NCI-H2107 treated with DMSO at 0.1 percent for 48 hours (cell line): ENCODE results near the gene TSPAN12.
"Not testable (repeated sequence)": the region's sequence is repeated elsewhere in the genome, so short reads cannot be mapped to it uniquely, and the experiment has no call there.

Experiments used
- DNase-seq: peaks from one replicate; lab custom pipeline; 2025; ENCODE audit not compliant: unreplicated experiment; lab: John Stamatoyannopoulos, UW

The TSPAN12 gene

DNA sequence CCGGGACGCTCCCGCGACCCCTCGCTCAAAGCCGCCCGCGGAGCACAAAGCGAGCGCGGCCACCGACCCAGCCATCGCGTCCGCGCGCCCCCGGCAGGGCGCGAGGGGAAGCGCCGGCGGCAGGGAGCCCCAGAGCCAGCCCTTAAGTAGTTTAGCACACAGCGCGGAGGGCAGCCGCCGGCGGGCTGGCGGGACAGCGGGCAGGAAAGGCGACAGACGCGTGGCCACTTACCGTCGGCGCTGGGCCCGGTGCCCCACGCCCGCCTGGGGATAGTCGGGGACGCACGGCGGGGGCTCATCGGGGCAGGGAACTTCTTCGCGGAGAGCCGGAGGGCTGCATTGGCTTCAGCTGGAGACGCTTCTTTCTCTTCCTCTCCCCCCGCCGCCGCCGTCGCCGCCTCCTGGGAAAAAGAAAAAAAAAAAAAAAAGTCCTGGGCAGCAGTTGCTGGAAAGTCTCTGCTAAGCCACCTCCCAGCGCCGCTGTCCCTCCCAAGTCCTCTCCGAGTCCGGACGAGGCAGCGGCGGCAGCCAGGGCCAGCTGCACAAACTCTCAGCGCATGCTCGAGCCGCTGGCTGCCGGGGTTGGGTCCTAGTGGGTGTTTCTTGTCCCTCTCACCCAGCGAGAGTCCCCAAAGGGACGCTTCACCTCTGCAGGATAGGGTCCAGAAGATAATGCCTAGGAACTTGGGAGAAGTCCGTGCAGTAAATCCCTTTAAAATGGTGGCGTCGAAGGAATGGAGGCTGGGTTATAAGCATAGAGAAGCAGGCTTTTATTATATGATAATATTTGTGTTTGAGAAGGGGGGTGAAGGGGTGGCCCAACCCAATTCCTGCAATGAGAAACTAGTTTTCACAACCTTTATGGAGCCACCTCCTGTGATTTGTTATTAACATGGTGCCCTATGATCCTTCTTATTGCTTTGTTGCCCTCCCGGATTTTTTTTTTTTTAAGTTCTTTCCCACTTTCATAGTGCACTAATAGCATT lies at the start of gene TSPAN12:
TSS of gene TSPAN12 (minus strand) at position 557 of the 986 bp plus-strand sequence. CDS start 1,381 bp downstream, outside the sequence.
- no peak for DNase-seq

DNA sequence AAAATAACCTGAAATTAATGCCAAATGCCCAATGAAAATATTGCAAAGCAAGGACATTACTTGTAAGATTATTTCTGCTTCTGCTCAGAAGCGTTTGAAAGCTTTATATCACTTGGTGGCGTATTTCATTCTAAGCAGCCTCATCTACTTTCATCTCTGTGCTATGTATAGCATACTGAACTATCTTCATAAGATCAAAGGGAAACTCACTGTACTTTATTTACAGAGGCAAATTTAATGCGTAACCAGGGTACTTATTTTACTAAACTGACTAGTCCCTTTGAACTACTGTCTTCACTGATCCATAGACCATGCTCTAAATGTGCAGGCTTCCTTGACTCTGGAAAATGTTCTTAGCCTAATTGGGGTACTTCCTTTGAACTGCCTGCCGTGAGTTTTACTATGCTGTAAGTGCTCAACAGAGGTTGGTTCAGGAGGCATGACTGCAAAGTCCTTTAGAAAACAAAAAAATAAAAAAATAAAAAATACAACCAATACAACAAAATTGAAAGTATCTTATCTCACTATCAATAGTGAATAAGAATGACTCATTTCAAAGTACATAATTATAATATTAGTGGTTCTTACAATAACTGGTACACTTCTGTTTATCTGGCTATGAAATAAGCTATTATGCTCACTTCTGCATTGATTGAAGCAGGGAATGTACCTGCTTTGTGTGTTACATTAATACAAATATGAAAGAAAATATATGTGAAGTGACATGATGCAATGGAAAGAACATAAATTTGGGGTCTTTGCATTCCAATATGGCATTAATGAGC lies 41.0 kb upstream of the TSPAN12 start:
- no peak for DNase-seq

GRCh38 chr7:120895253-120895652 lies 37.3 kb upstream of the TSPAN12 start:
- DNase-seq, result not testable (repeated sequence)

- not testable (repeated sequence) for DNase-seq
These were observed 27.7 kb upstream of the TSPAN12 start for GRCh38 chr7:120885602-120886001.

- DNase-seq, result no peak
These were observed 19.8 kb upstream of the TSPAN12 start for GRCh38 chr7:120877701-120878100.

- no peak for DNase-seq
These were observed 19.0 kb upstream of the TSPAN12 start for GRCh38 chr7:120876922-120877321.

DNA sequence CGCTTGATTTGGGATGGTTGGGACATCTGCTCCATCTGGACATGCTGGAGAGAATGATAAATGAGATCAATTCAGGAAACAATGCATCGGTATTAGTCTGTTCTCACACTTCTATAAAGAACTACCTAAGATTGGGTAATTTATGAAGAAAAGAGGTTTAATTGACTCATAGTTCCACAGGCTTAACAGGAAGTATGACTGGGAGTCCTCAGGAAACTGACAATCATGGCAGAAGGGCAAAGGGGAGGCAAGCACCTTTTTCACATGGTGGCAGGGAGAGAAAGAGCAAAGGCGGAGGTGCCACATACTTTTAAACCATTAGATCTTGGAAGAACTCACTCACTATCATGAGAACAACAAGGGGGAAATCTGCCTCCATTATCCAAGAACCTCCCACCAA lies 16.8 kb upstream of the TSPAN12 start:
- DNase-seq, result no peak

DNA sequence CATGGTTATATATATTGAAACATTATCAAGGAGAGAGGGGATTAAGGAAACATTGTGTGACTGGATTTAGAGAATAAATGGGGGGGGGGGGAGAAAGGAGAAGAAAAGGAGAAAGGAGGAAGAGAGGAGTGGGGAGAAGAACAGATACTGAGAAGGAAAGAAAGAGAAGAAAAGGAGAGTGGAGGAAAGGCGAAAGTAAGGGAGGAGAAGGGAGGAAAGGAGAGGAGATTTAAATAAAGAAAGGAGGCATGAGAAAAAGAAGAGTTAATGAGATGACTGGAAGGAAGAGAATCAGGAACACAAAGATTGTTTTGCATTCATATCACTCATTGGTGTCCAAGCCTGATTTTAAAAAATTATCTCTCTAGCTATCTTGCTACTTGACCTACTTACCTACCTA lies 16.1 kb upstream of the TSPAN12 start:
- DNase-seq, result no peak

- DNase-seq, result no peak
These were observed 15.5 kb upstream of the TSPAN12 start for GRCh38 chr7:120873401-120873800.

DNA sequence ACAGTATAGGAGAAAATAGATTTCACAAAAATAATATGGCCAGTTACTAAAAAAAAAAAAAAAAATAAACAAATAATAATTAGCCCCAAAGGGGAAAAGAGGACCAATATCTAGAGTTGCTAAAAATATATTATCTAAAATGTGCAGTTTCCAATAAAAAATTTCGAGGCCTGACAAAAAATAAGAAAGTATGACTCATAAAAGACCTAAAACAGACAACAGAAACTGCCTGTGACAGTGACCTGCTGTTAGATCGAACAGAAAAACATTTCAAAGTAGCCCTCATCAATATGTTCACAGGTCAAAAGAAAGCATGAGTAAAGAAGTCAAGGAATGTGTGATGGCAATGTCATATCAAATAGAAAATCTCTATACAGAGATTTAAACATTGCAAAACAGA lies 11.8 kb upstream of the TSPAN12 start:
- no peak for DNase-seq

GRCh38 chr7:120867932-120868331 lies 10.0 kb upstream of the TSPAN12 start:
- no peak for DNase-seq

DNA sequence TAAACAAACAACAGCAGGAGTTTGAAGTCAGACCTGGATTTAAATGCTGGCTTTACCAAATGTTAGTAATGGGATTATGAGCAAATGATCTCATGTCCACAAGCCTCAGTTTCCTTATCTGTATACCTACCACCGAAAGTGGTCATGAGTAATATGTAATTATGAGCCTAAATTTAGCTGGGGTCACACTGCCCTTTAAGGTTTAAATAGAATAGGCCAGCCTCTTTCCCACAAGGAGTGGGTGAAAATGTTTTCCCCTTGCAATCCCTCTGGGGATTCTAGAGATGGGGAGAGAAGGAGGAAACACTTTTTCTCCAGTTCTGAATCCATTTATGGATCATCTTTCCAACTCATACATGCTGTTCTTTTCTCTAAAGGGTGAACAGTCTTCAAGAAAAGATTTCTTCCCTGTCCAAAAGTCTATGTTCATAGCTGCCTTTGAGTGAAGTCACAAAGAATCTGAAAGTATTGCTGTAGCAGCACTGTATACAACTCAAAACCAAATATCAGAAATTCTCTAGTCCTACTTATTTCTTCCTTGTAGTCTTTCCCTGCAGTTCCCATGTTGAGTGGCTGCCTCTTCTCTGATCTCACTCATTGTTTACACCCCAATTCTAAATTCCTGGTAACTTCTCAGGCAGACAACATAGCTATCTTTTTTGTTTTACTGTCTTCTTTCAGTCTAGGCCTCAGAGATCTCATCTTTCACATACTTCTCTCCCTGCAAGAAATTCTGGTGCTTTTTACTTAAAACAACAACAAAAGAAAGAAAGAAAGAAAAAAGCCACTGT lies 7.4 kb upstream of the TSPAN12 start:
- DNase-seq, result no peak

- no peak for DNase-seq
These were observed 6.4 kb upstream of the TSPAN12 start for GRCh38 chr7:120864141-120864900.

GRCh38 chr7:120862987-120863590 lies 5.1 kb upstream of the TSPAN12 start:
- DNase-seq, result no peak

- no peak for DNase-seq
These were observed 2.2 kb upstream of the TSPAN12 start for GRCh38 chr7:120860156-120860555.

DNA sequence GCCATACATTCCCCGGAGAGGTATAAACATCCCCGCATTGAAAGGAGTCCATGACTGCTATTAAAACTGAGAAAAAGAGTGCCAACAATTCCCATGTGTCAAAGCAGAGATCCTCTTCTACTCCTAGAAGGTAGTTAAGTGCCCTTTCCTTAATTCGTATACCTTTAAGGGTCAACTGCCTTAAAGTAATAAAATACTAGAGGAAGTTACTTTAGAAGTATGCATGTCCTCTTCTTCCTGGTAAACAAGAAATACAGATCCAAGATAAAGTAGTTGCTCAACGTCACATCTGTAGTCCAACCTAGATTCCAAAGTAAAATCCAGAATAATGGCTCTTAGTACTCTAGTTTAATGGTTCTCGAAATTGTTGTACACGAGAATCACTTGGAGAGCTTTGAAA lies 1.5 kb upstream of the TSPAN12 start:
- no peak for DNase-seq

- no peak for DNase-seq
These were observed 1.2 kb downstream of the TSPAN12 start for GRCh38 chr7:120856621-120857352.

GRCh38 chr7:120856198-120856597 lies 1.7 kb downstream of the TSPAN12 start:
- no peak for DNase-seq

- no peak for DNase-seq
These were observed 5.2 kb downstream of the TSPAN12 start for GRCh38 chr7:120852700-120853099.
